NCI-H187 treated with DMSO at 0.1 percent for 48 hours (cell line): ENCODE data around the gene MMP24OS.
"Not testable (repeated sequence)": the region's sequence is repeated elsewhere in the genome, so short reads cannot be mapped to it uniquely, and the experiment has no call there.

Experiments used
- DNase-seq: peaks from one replicate; lab custom pipeline; 2025; lab: John Stamatoyannopoulos, UW

Gene MMP24OS

GRCh38 chr20:35275741-35276251 lies 2.1 kb downstream of the MMP24OS start:
- DNase-seq: no peak

DNA sequence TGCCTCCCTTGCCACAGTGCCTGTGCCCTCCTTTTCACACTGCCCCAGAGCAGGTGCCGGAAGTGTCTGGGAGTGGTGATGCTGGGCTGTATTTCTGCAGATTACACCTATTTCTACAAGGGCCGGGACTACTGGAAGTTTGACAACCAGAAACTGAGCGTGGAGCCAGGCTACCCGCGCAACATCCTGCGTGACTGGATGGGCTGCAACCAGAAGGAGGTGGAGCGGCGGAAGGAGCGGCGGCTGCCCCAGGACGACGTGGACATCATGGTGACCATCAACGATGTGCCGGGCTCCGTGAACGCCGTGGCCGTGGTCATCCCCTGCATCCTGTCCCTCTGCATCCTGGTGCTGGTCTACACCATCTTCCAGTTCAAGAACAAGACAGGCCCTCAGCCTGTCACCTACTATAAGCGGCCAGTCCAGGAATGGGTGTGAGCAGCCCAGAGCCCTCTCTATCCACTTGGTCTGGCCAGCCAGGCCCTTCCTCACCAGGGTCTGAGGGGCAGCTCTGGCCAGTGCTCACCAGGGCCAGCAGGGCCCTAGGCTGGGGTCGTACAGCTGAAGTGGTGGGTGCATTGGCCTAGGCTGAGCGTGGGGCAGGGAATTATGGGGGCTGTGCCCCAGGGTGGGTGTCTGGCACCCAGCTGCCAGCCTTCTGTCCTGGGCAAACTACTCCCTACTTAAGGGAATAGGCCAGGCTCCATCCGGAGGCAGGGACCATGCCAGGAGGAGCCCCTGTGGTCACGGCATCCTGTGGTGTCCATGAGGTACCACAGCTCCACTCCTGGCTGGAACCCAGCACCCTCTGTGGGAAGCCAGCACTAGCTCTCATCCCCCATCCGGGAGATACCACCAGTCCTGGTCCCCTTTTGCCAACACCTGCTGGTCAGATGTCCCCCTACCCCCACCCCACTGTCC lies 3.5 kb downstream of the MMP24OS start:
- DNase-seq: no peak

DNA sequence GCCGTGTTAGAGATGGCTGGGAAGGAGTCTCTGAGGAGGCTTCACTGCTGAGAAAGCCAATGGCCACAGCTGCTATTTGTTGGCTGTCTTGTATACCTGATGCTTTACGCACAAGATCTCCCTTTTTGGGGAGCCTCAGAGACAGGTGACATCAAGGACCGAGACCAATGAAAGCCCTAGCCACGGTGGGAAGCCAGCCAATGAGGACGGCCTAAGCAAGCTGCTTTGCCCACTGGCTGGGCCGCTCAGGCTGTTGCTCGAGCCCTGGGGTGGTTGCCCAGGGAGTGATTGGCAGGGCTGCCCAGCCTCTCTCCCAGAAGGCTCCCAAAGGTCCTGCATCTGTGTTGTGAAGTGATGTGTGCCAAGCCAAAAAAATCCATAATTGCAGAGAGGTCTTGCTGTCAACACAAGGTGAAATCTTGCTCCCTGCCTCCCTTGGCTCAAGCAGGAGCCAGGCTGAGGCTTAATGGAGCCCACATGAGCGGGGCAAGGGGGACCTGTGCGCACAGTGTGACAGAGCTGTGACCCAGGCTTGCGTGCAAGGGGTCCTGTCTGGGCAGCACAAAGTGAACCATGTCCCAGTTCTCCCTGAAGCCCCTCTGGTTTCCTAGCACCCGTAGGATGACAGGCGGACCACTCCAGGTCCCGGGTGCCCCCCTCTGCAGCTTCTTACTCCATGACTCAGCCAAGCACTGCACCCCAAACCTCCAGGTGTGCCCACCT lies 4.3 kb downstream of the MMP24OS start:
- no peak for DNase-seq

DNA sequence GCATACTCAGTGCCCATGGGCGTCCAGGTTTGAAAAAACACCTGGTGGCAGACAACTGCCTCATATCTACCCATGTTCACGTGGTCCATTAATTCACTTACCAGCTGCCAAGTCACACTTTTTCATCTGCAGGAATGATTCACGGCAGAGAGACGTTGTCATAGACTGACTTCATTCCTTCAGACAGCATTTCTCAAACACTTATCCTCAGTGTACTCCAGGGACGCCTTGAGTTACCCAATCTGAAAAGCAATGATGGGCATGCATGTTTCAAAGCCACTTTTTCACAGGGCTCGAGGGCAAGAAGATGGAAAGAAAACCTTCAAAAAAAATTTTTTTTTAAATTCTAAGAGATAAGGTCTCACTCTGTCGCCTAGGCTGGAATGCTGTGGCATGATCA lies 6.0 kb downstream of the MMP24OS start:
- no peak for DNase-seq

- DNase-seq: no peak
These were observed 6.6 kb downstream of the MMP24OS start for GRCh38 chr20:35271073-35271882.

GRCh38 chr20:35270021-35270902 lies 7.7 kb downstream of the MMP24OS start:
- DNase-seq: no peak

DNA sequence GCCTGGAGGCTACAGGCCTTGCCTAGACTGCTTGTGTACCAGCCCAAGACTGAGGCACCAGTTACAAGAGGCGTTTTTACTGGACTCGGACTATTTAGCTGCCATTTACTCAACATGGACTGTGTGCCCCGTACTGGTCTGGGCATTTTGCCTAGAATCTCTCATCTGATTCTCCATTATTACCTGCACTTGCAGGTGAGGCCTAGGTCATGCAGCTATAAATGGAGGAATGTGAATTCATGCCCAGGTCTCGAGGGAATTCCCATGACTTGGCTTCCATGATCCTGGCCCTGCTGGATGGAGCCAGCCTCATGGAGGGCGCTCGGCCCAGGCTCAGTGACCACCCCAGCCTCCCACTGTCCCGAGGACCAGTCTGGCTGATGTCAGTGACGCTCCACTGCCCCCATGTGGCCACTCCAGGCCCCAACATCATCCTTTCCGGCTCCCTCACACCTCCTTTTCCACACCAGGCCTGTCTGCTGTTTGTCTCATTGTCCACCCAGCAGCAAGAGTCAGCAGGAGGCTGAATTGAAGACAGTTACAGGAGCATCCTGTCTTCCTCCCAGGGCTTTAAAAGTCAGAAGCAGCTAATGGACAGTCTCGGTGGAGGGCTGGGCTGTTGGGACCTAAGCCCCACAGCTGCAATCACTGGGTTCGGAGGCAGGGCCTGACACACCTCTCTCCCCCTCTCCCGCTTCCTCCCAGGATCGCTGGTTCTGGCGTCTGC lies 8.7 kb downstream of the MMP24OS start:
- DNase-seq: no peak

GRCh38 chr20:35267092-35267491 lies 10.8 kb downstream of the MMP24OS start:
- DNase-seq: no peak

DNA sequence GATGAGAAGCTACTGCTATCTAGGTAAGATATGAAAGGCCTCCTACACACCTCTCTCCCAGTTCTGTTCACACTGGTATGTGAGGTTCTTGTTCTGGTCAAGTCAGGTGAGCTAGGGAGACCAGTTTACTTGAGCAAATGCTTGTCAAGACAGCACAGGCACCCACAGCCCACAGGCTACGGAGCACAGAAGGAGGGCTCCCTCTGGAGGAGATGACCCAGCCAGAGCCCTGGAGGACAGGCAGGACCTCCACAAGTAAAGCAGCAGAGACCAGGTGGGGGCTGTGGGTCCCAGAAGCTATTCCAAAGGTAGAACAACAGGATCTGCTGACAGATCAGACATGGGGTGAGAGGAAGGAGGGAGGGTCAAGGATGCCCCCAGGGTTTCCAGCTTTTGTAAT lies 13.2 kb downstream of the MMP24OS start:
- DNase-seq: no peak

- DNase-seq: no peak
These were observed 14.2 kb downstream of the MMP24OS start for GRCh38 chr20:35263532-35264341.

DNA sequence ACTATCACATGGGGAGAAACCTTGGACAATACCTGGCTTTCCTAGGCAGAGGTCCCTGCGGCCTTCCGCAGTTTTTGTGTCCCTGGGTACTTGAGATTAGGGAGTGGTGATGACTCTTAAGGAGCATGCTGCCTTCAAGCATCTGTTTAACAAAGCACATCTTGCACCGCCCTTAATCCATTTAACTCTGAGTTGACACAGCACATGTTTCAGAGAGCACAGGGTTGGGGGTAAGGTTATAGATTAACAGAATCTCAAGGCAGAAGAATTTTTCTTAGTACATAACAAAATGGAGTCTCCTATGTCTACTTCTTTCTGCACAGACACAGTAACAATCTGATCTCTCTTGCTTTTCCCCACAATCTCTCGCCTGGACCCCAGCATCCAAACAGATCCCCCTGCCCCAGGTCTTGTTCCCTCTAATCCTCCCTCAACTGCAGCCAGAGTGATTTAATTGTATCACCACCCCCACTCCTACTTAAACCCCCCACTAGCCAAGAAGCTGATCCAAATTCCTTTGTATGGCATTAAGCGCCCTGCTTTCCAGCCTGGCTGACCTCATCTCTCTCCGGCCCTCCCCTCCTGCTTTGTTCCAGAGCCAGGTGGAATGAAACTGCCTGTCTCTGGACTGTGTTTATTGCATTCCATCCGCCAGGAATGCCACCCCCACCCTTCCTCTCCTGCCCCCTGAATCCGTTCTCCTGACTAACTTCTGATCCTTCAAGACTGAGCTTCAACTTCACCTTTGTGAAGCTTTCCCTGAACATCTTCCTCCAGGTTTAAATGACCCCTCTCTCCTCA lies 15.0 kb downstream of the MMP24OS start:
- not testable (repeated sequence) for DNase-seq

DNA sequence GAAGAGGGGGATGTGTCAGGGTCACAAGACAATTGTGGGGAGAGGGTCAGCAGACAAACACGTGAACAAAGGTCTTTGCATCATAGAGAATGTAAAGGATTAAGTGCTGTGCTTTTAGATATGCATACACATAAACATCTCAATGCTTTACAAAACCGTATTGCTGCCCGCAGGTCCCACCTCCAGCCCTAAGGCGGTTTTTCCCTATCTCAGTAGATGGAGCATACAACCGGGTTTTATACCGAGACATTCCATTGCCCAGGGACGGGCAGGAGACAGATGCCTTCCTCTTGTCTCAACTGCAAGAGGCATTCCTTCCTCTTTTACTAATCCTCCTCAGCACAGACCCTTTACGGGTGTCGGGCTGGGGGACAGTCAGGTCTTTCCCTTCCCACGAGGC lies 15.6 kb downstream of the MMP24OS start:
- not testable (repeated sequence) for DNase-seq

- no peak for DNase-seq
These were observed 17.5 kb downstream of the MMP24OS start for GRCh38 chr20:35260426-35260825.

DNA sequence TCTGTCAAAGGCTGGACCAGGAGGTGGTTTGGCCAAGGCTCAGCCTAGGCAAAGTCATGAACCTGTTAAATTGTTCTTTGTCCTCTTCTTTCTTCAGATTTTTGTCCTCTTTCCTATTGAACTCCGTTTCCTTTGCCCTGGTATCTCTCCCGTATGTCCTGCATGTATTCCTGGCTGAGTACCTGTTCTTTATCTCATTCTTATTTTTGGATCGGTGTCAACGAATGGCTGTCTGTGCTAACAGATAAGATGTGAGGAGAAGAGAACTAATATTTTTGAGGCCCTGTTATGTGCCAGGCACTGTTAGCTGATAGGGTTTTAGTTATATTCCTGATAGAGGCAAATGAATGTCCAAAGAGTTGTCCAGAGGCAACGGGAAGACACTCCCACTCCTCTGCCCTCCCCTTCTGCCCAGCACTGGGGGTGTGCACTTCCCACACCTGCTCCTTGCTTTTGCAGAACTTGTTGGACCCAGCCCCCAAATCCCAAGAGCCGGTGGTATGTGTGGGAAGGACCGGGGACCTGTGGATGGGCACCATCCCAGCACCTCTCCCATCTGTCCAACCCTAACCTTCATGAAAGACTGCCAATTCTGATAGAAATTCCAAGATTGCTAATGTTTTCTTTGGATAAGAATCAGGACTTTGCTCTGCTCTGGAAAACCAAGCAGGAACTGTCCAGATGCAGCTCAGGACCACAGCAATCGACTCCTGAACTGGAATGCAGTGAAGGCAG lies 20.6 kb downstream of the MMP24OS start:
- DNase-seq: no peak

DNA sequence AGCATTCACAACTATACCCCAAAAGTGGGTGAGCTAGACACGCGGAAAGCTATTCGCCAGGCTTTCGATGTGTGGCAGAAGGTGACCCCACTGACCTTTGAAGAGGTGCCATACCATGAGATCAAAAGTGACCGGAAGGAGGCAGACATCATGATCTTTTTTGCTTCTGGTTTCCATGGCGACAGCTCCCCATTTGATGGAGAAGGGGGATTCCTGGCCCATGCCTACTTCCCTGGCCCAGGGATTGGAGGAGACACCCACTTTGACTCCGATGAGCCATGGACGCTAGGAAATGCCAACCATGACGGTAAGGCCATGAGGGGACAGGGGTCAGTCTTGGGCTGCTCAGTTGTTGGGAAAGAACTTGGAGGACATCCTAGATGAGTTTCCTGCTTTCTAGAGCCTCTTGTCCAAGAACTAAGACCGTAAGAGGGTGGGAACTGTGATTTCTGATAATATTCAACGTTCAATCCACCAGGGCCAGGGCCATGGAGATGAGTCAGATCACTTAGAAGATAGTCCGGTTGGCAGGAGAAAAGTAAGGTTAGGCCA lies 23.4 kb downstream of the MMP24OS start:
- DNase-seq: no peak

- no peak for DNase-seq
These were observed 24.9 kb downstream of the MMP24OS start for GRCh38 chr20:35253010-35253409.

DNA sequence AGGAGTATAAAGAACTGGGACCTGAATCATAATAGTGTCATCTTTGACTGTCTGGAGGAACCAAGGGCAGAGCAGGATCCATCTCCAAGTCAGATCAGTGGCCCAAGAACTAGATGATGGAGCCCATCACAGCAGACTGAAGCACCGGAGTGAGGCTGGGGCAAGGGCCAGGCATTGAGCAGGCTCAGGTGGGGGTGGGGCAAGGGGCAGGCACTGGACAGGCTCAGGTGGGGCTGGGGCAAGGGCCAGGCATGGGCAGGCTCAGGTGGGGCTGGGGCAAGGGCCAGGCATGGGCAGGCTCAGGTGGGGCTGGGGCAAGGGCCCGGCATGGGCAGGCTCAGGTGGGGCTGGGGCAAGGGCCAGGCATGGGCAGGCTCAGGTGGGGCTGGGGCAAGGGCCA lies 25.3 kb downstream of the MMP24OS start:
- DNase-seq: not testable (repeated sequence)

DNA sequence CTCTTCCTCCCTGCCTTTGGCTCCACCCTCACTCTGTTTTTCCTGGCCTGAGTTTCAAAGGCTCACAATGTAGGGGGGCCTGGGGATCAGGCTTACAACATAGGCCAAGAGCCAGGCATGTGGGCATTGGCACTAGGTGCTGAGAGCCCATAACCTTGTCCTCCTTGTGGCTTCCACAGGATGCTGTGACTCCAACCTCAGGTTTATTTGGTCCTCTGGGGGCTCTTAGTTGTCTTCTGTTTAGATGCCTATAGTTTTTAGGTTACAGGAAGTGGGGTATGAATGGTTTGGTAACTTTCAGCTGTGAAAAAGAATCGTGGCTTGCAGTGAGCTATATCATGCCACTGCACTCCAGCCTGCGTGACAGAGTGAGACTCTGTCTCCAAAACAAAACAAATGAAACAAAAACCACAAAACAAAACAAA lies 25.9 kb downstream of the MMP24OS start:
- no peak for DNase-seq
